Thyroid gland (tissue), 4 donors: ENCODE results near the gene NUDT22. TPM values are rescaled to one million over a fixed set of nuclear protein-coding genes. Genes with fewer than 3 reads are reported as not detected.

Source experiments
- DNase-seq, 2 donors: peaks; one replicate each; pipeline ENCODE4 v3.0.0-alpha.2; 2019
- H3K27ac ChIP-seq, 3 donors: fragments of 200-600 bp; sonication (generic); 1 replicate in 2 of 3; 2 replicates in 1 of 3; pipeline ENCODE4 v1.5.1; 2016 to 2019; ENCODE audit warnings: mild to moderate bottlenecking in 1 of 3, moderate library complexity in 1 of 3
- H3K27me3 ChIP-seq: fragments of 200-600 bp; sonication (generic); one replicate; pipeline ENCODE4 v1.5.1; 2019
- H3K36me3 ChIP-seq, 2 donors: fragments of 200-600 bp; sonication (generic); one replicate each; pipeline ENCODE4 v1.5.1; 2016 to 2019
- H3K4me1 ChIP-seq, 2 donors: fragments of 200-600 bp; sonication (generic); one replicate each; pipeline ENCODE4 v1.5.1; 2017 to 2019
- H3K4me3 ChIP-seq, 3 donors: fragments of 200-600 bp; sonication (generic); replicated peaks in 1 of 3; 1 replicate in 2 of 3; 2 replicates in 1 of 3; pipeline ENCODE4 v1.5.1; 2016; ENCODE audit warnings: mild to moderate bottlenecking in 1 of 3
- H3K9me3 ChIP-seq: fragments of 200-600 bp; sonication (generic); one replicate; pipeline ENCODE4 v1.5.1; 2017
- CTCF ChIP-seq, 6 experiments: fragments of 200-600 bp in 3 of 6; fragments of 450-650 bp in 3 of 6; sonication (generic) in 3 of 6; IDR thresholded peaks; one replicate each; pipeline ENCODE4 v1.5.1; 2016 to 2019; ENCODE audit warnings: antibody characterized with exemption in 6 of 6, mild to moderate bottlenecking in 2 of 6, inconsistent platforms in 1 of 6, moderate library complexity in 1 of 6
- POLR2A ChIP-seq, 2 donors: fragments of 450-650 bp; IDR thresholded peaks; one replicate each; pipeline ENCODE4 v1.6.1; 2017; ENCODE audit warnings: antibody characterized with exemption in 2 of 2, mild to moderate bottlenecking in 2 of 2, moderate library complexity in 1 of 2
- WGBS, 2 donors: methylation state at CpG; one replicate each; pipeline ENCODE4 v1.1.5; 2017; 5-methylcytosine and 5-hydroxymethylcytosine counted together
- intact Hi-C: fragments of 100-400 bp; cut with DNase I; formaldehyde crosslinking; loops from one replicate; pipeline ENCODE4 v1.15.1; 2023
- total RNA-seq, 4 donors: library from RNA; depleted of rRNA; stranded (reverse); fragments of >200 nt; gene quantifications; one replicate each; pipeline ENCODE4 v1.2.3, GENCODE V29; 2016

NUDT22 gene
- total RNA-seq, 4 donors from 2014 or later: 65.6 to 109 (median 94.4) TPM

GRCh38 chr11:64180891-64181290, 45.2 kb upstream of the NUDT22 start:
- Histone ChIP-seq H3K27me3 (no peaks in the 10 kb centered on the region), H3K4me1 (peaks cover 35 to 43% of the 10 kb centered on the region in 2 donors), H3K9me3 (no peaks in the 10 kb centered on the region), H3K4me3 (no peak overlapping the region), H3K27ac (peak overlapping the region; percentile 17 to 87 (median 63)), H3K36me3 (no peaks in the 10 kb centered on the region)
- intact Hi-C loops: no loop called here
- 84 to 86% methylated on average over 5 of the region's 5 CpGs for WGBS, 2 donors
- TF ChIP-seq POLR2A (IDR thresholded peaks at IDR 0.05) (no peak), CTCF (IDR thresholded peaks at IDR 0.05) (no peak)
- no peak for DNase-seq

GRCh38 chr11:64181506-64182411, 44.3 kb upstream of the NUDT22 start:
- H3K9me3 ChIP-seq: no peaks in the 10 kb centered on the region
- no peak overlapping the region for H3K4me3 ChIP-seq
- intact Hi-C loops: no loop called here
- TF ChIP-seq CTCF (IDR thresholded peaks at IDR 0.05) (no peak), POLR2A (IDR thresholded peaks at IDR 0.05) (peak in 1 of 2 donors; percentile 88)
- H3K27me3 ChIP-seq: no peaks in the 10 kb centered on the region
- H3K36me3 ChIP-seq: no peaks in the 10 kb centered on the region
- H3K4me1 ChIP-seq: peaks cover 35 to 43% of the 10 kb centered on the region in 2 donors
- WGBS, 2 donors: 36 to 37% methylated on average over 15 to 17 of the region's 17 CpGs
- peak; percentile 94 for DNase-seq
- peak overlapping the region; percentile 17 to 87 (median 63) for H3K27ac ChIP-seq

- TF ChIP-seq POLR2A (IDR thresholded peaks at IDR 0.05) (no peak), CTCF (IDR thresholded peaks at IDR 0.05) (no peak)
Observed at GRCh38 chr11:64183890-64184289, 42.2 kb upstream of the NUDT22 start.

GRCh38 chr11:64185175-64185692, 40.8 kb upstream of the NUDT22 start:
- 0 to 2% methylated on average over 17 to 24 of the region's 52 CpGs for WGBS, 2 donors
- Histone ChIP-seq H3K4me3 (peak overlapping the region; percentile 17 to 55 (median 53)), H3K9me3 (no peaks in the 10 kb centered on the region), H3K27ac (peak overlapping the region; percentile 60 to 99 (median 98)), H3K4me1 (peaks cover 40 to 61% of the 10 kb centered on the region in 2 donors), H3K27me3 (no peaks in the 10 kb centered on the region), H3K36me3 (no peaks in the 10 kb centered on the region)
- peak; percentile 91 to 93 for DNase-seq
- intact Hi-C loops: no loop called here
- peak in 4 of 6 experiments; percentile 41 to 68 (median 54) for TF ChIP-seq CTCF (IDR thresholded peaks at IDR 0.05)
- TF ChIP-seq POLR2A (IDR thresholded peaks at IDR 0.05): peak; percentile 96 to 100

More at GRCh38 chr11:64183890-64184289, 42.2 kb upstream of the NUDT22 start:
- H3K9me3 ChIP-seq: no peaks in the 10 kb centered on the region
- H3K27ac ChIP-seq: peak overlapping the region in 2 of 3 donors; percentile 98 to 99
- no peaks in the 10 kb centered on the region for H3K27me3 ChIP-seq
- H3K4me1 ChIP-seq: peaks cover 35 to 49% of the 10 kb centered on the region in 2 donors
- WGBS, 2 donors: 86 to 92% methylated on average over 7 of the region's 7 CpGs
- no peak overlapping the region for H3K4me3 ChIP-seq
- H3K36me3 ChIP-seq: no peaks in the 10 kb centered on the region
- DNase-seq: no peak
- intact Hi-C loops: no loop called here
